IPS-18c (cell line): Measurements from ENCODE around the gene NMT1.
A peak's percentile ranks its signal among the peaks of the same experiment; 100 is the strongest.

Experiments used
- H3K4me3 ChIP-seq: 2 replicates; pipeline ENCODE4 v1.7.0; 2013; ENCODE audit warnings: low read depth, mild to moderate bottlenecking, low read length, moderate library complexity; ENCODE audit not compliant: insufficient read depth
- H3K9me3 ChIP-seq: one replicate; pipeline ENCODE4 v1.6.1; 2013; ENCODE audit warnings: mild to moderate bottlenecking, low read length, moderate library complexity; ENCODE audit not compliant: control insufficient read depth, insufficient read depth

The NMT1 gene

DNA sequence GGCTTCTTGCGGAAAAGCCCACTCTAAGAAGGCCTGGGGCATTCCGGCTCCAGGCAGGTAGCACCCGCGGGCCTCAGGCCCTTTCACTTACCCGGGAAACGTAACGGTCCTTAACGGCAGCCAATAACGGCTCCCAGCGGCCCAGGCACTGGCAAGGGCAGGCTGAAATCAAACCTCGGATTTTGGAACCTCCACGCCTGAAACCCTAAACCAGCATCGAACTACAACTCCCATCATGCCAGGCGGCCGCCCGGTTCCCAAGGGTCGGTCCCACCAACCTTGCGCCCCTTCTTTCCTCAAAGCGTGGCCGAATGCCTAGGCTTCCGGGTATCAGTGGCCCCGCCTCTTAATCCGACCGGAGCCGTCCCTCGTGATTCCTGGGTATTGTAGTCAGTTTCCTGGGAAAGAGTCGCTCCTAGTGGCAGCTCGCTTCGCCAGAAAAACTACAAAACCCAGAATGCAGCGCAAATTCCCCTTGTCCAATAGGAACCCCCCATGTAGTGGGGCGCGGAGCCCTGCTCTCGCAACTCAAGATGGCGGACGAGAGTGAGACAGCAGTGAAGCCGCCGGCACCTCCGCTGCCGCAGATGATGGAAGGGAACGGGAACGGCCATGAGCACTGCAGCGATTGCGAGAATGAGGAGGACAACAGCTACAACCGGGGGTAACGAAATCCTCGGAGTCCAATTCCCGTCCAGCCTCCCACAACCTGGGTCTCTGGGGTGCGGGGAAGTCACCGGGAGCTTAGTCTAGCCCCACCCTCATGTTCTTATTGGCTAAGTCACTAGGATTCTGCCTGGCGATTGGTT is at the start of gene NMT1:
Gene NMT1 (plus strand): TSS at position 521 of the 809 bp plus-strand sequence. CDS start 13 bp downstream, at position 534.
- Histone ChIP-seq H3K9me3 (no peaks in the 10 kb centered on the region), H3K4me3 (peak within 1 kb of the TSS; percentile 88)

DNA sequence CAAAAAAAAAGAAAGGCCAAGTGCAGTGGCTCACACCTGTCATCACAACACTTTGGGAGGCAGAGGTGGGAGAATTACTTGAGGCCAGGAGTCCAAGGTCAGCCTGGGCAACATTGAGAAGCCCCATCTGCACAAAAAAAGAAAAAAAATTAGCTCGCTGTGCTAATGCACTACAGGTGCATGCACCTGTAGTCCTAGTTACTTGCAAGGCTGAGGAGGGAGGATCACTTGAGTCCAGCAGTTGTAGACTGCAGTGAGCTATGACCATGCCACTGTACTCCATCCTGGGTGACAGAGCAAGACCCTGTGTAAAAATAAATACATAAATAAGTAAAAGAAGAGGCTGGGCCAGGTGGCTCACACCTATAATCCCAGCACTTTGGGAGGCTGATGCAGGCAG is 49.4 kb upstream of the NMT1 start:
- Histone ChIP-seq H3K9me3 (no peaks in the 10 kb centered on the region), H3K4me3 (no peak overlapping the region)

DNA sequence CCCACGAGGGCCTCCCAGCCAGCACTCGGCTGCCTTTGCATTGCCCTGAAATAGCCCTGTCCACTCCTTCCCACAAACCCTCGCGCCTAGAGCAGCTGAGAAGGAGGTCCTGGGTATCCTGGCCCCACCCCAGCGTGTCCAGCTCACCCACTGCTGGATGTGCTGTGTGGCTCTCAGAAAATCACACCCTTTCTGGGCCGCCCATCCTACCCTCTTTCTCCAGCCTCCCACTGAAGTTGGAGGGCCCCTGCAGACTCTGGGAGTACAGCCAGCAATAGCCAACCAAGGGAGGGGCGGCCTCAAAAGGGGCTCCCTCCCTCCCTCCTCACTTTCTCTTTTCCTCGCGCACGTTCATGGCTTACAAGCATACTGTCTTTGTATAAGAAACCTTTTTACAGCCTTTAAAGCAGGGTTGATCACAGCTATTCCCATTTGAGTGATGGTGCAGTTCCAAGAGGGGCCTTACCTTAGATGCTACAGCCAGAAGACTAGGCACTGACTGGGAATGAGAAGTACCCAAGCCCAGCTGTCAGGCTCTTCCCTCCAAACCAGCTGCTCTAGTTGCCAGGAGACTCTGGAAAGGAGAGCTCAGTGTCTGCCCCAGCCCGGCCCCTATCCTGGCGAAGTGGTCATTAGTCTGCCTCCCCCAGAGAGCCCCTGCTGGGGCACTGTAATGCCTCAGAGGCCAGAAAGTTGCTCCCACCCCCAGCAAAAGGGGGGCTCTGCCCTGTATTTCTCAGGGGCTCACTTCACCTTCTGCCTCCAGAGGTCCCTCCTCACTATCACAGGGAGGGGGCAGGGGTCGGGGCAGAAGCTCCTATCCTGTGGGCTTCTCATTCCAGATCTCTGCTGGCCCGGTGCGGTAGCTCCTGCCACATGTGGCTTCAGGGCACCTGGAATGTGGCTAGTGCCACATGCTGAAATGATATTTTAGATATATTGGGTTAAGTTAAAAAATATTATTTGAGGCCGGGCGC is 47.8 kb upstream of the NMT1 start:
- Histone ChIP-seq H3K4me3 (no peak overlapping the region), H3K9me3 (no peaks in the 10 kb centered on the region)

DNA sequence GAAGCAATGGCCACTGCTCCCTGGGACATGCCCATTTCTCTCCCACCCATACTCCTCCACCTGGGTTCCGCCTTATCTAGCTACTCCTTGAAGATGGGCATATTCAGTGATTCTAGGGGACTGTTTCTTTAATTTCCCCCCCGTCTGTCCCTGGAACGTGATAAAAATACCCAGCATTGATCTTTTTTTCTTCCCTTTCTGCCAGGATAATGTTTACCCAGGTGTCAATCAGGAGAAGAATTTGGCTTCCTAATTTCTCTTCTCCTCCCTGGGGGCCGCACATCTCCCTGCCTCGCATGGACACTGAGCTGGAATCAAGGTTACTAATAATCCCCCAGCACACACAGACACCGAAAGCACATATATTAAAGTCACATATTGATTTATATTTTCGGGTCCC is 44.9 kb upstream of the NMT1 start:
- H3K4me3 ChIP-seq = no peak overlapping the region
- H3K9me3 ChIP-seq = peaks cover 3% of the 10 kb centered on the region

DNA sequence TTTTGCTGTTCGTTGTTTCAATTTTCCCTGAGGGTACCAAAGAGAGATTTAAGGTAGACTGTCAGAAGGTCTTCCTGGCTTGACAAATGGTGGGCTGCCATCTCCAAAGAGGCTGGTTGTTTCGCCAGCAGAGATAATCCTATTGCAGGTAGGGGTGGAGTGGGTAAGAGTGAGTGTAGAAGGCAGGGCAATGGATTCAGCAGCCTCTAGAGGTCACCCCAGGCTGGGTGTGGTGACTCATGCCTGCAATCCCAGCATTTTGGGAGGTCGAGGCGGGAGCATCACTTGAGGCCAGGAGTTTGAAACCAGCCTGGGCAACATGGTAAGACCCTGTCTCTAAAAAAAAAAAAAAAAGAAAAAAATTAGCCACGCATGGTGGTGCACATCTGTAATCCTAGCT is 44.3 kb upstream of the NMT1 start:
- H3K4me3 ChIP-seq = no peak overlapping the region
- peaks cover 3% of the 10 kb centered on the region for H3K9me3 ChIP-seq

DNA sequence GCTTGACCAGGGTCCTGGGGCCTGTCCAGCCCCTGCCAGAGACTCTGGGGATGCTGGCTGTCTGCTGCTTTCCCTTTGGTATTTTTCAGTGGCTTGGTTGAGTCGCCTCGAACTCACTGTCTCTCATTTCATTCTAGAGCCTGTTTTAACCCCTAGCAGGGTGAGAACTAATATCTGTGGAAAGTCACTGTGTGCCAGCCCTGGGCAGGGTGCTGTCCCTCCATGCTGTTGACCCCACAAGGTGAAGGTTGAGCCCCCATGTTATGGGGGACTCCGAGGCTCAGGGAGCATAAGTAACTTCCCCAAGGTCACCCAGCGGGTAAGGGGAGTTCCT is 42.6 kb upstream of the NMT1 start:
- H3K4me3 ChIP-seq = peak overlapping the region; percentile 50; the same call in 1 of the 2 replicates
- peaks cover 3% of the 10 kb centered on the region for H3K9me3 ChIP-seq

DNA sequence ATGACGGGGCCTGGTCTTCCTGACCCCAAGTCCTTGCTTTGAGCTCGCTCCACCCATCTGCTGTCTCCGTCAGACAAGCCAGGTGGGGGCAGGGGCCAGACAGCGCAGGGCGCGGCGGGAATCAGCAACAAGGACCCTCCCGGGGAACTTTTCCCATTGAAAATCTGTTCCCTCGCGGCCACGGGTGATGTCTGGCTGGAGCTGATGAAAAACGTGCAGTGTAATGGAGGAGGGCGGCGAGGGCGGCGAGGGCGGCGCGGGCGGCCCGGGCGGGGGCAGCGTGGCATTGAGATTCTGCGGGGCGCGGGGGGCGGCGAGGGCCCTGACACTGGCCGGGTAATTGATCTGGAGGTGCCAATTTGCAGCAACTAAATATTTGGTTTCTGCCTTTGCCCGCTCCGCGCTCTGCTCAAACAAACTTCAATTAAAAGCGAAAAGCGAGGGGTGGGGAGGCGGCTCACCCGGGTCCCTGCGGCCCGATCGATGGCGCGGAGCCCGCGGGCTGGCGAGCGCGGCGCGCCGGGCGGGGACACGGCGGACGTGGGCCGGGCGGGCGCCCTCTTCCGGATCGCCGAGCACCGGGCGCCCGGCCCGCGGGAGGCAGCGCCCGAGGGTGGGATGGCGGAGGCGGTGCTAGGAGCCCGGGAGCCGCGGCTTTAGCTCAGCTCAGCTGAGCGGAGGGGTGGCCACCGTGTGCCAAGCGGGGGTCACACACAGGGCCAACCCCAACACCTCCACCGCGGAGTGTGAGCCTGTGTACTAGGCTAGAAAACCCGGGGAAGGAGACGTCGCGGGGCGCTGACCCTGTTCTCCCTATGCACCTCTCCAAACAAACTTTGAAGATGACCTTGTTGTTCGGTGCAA is 42.0 kb upstream of the NMT1 start:
- Histone ChIP-seq H3K4me3 (peak overlapping the region; percentile 50; the same call in 1 of the 2 replicates), H3K9me3 (peaks cover 3% of the 10 kb centered on the region)

DNA sequence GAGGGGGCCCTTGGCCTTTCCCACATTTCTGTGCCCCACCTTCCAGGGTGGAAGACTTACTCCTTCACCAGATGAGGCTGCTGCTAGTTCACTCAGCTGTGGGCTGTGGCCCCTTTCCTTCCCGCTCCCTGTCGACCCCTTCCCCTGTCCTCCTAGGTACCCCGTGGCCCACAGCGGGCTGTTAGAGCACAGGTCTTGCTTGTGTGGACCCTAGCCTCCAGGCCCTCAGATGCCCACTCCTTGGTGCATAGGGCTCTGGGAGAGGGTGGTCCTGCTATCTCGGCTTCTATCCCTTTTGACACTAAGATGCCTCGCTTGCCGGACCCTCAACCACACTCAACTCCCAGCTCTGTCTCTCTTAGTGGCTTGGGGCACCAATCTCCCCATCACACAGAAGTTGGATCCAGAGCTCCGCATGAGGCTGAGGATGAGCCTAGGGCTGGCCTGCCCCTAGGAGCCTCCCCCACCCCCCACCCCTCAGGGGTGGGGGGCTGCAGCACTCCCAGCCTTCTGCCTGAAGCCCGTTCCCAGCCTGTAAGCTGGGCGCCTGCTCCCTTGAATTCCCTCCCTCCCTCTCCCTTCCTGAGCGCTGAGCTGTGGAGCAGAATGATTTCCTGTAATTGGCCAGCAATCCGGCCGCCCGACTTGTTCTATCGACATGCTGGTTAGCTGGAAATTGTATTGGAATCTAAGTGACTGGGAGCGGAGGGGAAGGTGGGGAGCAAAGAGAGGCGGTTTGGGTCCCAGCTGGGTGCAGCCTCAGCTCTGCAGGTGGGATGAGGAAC is 40.6 kb upstream of the NMT1 start:
- Histone ChIP-seq H3K9me3 (peaks cover 3% of the 10 kb centered on the region), H3K4me3 (no peak overlapping the region; the same call in 1 of the 2 replicates)

DNA sequence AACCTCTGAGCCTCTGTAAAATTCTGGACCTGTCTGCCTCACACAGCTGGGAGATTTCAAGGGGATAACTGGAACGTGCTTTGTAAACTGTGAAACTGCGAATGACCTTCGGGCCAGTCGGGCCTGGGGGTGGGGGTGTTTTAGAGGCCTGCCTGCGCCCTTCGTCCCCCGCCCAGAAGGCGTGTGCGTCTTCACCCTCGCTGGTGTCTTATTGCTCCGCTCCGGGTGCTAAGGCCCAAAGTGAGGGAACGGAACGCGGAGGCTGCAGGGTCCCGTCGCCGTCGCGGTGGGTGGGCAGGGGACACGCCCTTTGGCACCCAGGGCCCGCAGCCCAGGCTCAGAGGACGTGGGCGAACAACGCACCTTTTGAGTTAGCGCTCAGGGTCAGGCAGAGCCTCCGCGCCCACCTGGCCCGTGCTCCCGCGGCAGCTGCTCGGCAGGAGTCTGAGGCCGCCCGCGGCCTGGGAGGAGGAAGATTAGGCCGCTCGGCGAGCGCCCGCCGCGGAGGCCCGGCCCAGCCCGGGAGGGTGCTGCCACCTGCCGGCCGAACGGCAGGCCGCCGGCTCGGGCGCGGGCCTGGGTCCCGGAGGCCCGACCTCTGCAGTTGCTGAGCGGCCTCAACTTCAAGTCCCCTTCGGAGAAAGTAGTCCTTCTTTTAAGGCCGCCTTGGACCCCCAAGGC is 39.4 kb upstream of the NMT1 start:
- peaks cover 3% of the 10 kb centered on the region for H3K9me3 ChIP-seq
- peak overlapping the region; percentile 62 for H3K4me3 ChIP-seq

DNA sequence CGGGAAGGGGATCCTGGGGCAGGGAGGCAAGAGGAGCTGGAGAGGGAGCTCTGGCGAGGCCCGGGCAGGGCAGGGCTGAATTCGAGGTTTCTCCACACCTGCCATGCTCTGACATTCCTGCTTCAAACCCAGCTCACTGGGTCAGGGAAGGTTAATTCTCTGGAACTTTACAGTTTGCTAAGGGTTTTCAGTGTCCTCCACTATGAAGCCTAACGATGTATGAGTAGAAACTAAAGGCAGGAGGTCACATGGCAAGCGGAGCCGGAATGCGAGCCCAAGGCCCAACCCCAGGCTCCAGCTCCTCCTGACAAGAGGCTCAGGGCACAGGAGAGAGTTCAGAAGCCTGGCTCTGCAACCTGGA is 38.8 kb upstream of the NMT1 start:
- Histone ChIP-seq H3K4me3 (no peak overlapping the region), H3K9me3 (peaks cover 3% of the 10 kb centered on the region)

DNA sequence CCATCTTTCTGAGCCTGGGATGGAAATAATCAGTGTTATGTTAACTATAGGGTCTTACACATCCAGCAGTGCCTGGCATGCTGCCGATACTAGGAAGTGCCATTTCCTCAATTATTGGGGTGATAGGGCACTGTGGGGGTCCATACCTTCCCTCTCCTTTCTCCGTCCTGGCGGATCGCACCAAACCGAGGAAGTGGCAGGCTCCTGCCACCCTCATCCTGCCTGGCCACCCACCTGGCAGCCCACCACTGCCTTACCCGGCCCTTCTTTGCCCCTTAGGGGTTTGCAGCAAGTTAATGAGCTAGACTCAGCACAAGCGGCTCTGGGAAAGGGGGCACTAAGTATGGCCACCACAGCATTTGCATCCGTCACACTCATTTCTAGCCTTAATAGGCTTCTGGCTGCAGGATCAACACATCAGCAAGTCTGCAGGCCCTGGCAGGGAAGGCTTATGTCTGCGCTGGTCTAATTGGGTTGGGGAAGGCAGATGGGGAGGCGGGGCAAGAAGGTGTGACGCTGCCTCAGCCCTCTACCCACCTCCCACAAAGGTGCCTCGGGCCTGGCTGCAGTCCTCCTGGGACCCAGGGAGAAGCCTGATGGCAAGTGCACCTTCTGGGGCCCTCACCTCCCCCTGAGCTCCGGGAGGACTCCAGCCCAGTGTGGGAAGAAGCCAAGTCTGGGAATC is 38.3 kb upstream of the NMT1 start:
- peaks cover 3% of the 10 kb centered on the region for H3K9me3 ChIP-seq

DNA sequence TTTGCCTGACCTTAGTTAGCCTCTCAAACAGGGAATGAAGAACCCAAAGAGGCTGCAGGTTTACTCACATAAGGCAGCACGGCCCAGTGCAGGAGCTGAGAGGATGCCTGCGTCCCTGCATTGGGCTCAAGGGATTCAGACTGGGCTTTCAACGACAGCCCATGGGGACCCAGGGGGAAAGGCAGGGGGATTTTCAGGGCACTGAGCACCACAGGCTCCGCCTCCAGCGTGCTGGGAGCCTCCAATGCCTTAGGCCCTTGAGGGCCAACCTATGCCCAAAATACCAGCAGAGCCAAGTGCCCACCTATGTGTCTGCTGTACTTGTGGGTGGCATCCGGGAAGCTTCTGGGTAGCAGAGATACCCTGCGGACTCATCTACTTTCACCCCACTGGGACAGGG is 32.0 kb upstream of the NMT1 start:
- Histone ChIP-seq H3K9me3 (no peaks in the 10 kb centered on the region), H3K4me3 (no peak overlapping the region)

More for the DNA sequence above, 38.3 kb upstream of the NMT1 start:
- no peak overlapping the region for H3K4me3 ChIP-seq

DNA sequence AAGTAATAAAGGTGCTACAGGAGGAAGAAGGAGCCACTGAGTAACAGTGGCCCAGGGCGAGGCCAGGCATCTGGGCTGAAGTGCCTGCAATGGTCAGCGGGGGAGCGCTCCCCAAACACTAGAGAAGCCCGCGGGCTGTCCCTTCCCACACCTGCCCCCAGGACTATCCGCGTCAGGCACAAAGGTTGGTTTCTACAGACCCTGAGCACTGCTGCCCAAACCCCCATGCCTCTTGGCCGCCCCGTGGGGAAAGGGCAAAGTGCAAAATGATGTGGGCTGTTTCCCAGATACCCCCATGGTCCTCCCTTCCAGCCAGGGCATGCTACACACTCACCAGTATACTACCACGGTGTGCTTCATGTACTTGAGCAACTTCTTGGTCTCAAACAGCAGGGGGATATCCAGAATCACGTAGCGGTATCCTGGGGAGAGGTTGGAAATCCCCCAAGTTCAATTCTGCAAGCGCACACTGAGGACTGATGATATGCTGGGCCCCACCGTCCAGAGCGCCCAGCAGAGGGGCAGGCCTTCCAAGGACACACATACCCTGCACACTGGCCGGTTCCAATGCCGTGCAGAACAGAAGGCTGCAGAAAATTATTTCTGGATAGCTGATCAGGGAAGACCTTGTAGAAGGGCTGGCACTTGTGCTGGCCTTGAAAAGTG is 31.2 kb upstream of the NMT1 start:
- no peak overlapping the region for H3K4me3 ChIP-seq
- no peaks in the 10 kb centered on the region for H3K9me3 ChIP-seq

DNA sequence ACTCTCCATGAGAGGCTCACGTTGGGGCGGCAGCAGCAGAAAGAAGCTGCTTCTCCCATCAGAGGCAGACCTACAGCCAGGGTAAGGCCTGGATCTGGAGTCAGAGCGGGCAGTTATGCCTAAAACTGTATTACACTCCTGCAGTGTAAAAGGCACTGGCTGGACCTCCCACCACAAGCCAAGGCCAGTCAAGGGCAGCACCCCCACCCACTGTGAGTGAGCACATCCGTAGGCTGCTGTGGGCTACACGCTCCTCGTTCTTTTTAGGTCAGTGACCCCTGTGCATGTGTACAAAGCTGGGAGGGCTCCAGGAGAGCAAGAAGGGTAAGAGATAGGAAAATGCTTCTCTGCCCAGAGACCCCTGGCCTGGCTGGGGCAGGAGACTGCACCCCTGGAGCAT is 30.4 kb upstream of the NMT1 start:
- H3K9me3 ChIP-seq = no peaks in the 10 kb centered on the region

More for the DNA sequence above, 30.4 kb upstream of the NMT1 start:
- no peak overlapping the region for H3K4me3 ChIP-seq
